GM12878 (cell line): ENCODE data around the gene PRRG3. TPM values are rescaled to one million over a fixed set of nuclear protein-coding genes. Genes with fewer than 3 reads are reported as not detected.

Source experiments
- ATAC-seq: fragments of 200-7000 bp; cut with Tn5 transposase; 3 replicates; pipeline ENCODE4 v1.9.1; 2020; ENCODE audit warnings: mild to moderate bottlenecking, moderate library complexity
- BruUV-seq: library from RNA; stranded (reverse); fragments of 400-500 nt; replicated peaks from 2 replicates; lab custom pipeline; 2021; lab: Mats Ljungman, UMichigan
- CTCF ChIA-PET: fragments of 300-600 bp; sonication (Branson Sonifier 250); formaldehyde crosslinking; extraction: SDS; loops from one replicate; lab custom pipeline; 2021; ENCODE audit warnings: inconsistent platforms; lab: Yijun Ruan, JAX
- POLR2A ChIA-PET: fragments of 350-600 bp; formaldehyde crosslinking; extraction: SDS; loops from one replicate; lab custom pipeline; 2021; ENCODE audit warnings: inconsistent platforms; lab: Charles Lee
- RAD21 ChIA-PET: fragments of 300-600 bp; sonication (Branson Sonifier 250); formaldehyde crosslinking; loops from one replicate; lab custom pipeline; 2023; ENCODE audit warnings: antibody characterized with exemption; ENCODE audit not compliant: unreplicated experiment; lab: Charles Lee
- SMC1A ChIA-PET: fragments of 300-600 bp; sonication (Branson Sonifier 250); formaldehyde crosslinking; loops from one replicate; lab custom pipeline; 2023; ENCODE audit not compliant: unreplicated experiment, uncharacterized antibody; lab: Charles Lee
- DNase-seq: peaks from one replicate; pipeline ENCODE4 v3.0.0-alpha.2; 2011; ENCODE audit warnings: low read depth, low spot score
- FAIRE-seq: peaks from 3 replicates; lab custom pipeline; 2011; peaks lifted over from hg19 to GRCh38; lab: Jason Lieb, UNC
- H2AFZ ChIP-seq: 2 replicates; pipeline ENCODE4 v1.6.0; 2011; ENCODE audit warnings: low read depth, low read length, control low read depth; ENCODE audit not compliant: control insufficient read depth
- H3K27ac ChIP-seq: 2 replicates; pipeline ENCODE4 v1.5.1; 2011; ENCODE audit warnings: control low read depth; ENCODE audit not compliant: control insufficient read depth, insufficient read depth
- H3K27me3 ChIP-seq, 2 experiments: replicated peaks in 1 of 2; 2 replicates each; pipeline versions ENCODE4 v1.6.0 to v1.6.1; 2011; ENCODE audit warnings: low read length in 1 of 2; ENCODE audit not compliant: control insufficient read depth in 2 of 2, insufficient read depth in 2 of 2
- H3K36me3 ChIP-seq, 2 experiments: 2 replicates each; pipeline ENCODE4 v1.5.1; 2011; ENCODE audit warnings: low read length in 1 of 2; ENCODE audit not compliant: control insufficient read depth in 2 of 2, insufficient read depth in 2 of 2
- H3K4me1 ChIP-seq: 2 replicates; pipeline ENCODE4 v1.6.1; 2011; ENCODE audit warnings: mild to moderate bottlenecking, low read length, moderate library complexity, mixed read lengths; ENCODE audit not compliant: control insufficient read depth, insufficient read depth
- H3K4me2 ChIP-seq: 2 replicates; pipeline ENCODE4 v1.6.0; 2011; ENCODE audit warnings: control low read depth; ENCODE audit not compliant: control insufficient read depth, insufficient read depth
- H3K4me3 ChIP-seq: fragments of 200-600 bp; sonication (generic); 2 replicates; pipeline ENCODE4 v1.5.1; 2016
- H3K79me2 ChIP-seq: 2 replicates; pipeline ENCODE4 v1.6.0; 2011; ENCODE audit warnings: low read length; ENCODE audit not compliant: control insufficient read depth, insufficient read depth
- H3K9ac ChIP-seq: 2 replicates; pipeline ENCODE4 v1.8.0; 2011; ENCODE audit warnings: low read length, control low read depth, mixed read lengths; ENCODE audit not compliant: control insufficient read depth, insufficient read depth
- H3K9me3 ChIP-seq: replicated peaks from 3 replicates; pipeline ENCODE4 v1.5.1; 2011; ENCODE audit warnings: mild to moderate bottlenecking, low read length; ENCODE audit not compliant: control insufficient read depth, insufficient read depth
- H4K20me1 ChIP-seq: 2 replicates; pipeline ENCODE4 v1.6.0; 2011; ENCODE audit not compliant: control insufficient read depth, insufficient read depth
- ATF7 ChIP-seq: fragments of 450-650 bp; IDR thresholded peaks from 2 replicates; pipeline ENCODE4 v1.6.1; 2016; ENCODE audit warnings: low read depth, mild to moderate bottlenecking
- BHLHE40 ChIP-seq, 2 experiments: fragments of 450-650 bp in 1 of 2; IDR thresholded peaks; 2 replicates each; pipeline ENCODE4 v1.6.1; 2011 to 2017; ENCODE audit warnings: low read depth in 2 of 2, borderline replicate concordance in 1 of 2, improper control_type of control experiment in 1 of 2, low read length in 1 of 2, mild to moderate bottlenecking in 1 of 2
- CBX5 ChIP-seq: sonication (generic); IDR thresholded peaks from 2 replicates; pipeline ENCODE4 v1.6.1; 2016; ENCODE audit warnings: low read depth, moderate library complexity, mild to moderate bottlenecking, inconsistent platforms
- CEBPB ChIP-seq, 2 experiments: fragments of 150-350 bp in 1 of 2; IDR thresholded peaks; 2 replicates each; pipeline ENCODE4 v1.6.1; 2012 to 2014; ENCODE audit warnings: low read depth in 2 of 2, low read length in 2 of 2, borderline replicate concordance in 1 of 2, inconsistent platforms in 1 of 2
- E4F1 ChIP-seq: fragments of 450-650 bp; IDR thresholded peaks from 2 replicates; pipeline ENCODE4 v1.6.1; 2018; ENCODE audit warnings: borderline replicate concordance, mild to moderate bottlenecking; ENCODE audit not compliant: partially characterized antibody
- MYC ChIP-seq: IDR thresholded peaks from 2 replicates; pipeline ENCODE4 v1.6.1; 2011; ENCODE audit warnings: mild to moderate bottlenecking, low read length, moderate library complexity, inconsistent platforms; ENCODE audit not compliant: insufficient read depth, insufficient replicate concordance, insufficient read length, severe bottlenecking
- NFXL1 ChIP-seq: fragments of 450-650 bp; IDR thresholded peaks from 2 replicates; pipeline ENCODE4 v1.6.1; 2017; ENCODE audit warnings: antibody characterized with exemption, mild to moderate bottlenecking, borderline replicate concordance
- POLR2AphosphoS2 ChIP-seq: IDR thresholded peaks from 2 replicates; pipeline ENCODE4 v1.6.1; 2011; ENCODE audit warnings: low read depth, mild to moderate bottlenecking, low read length, improper control_type of control experiment, moderate library complexity
- RAD51 ChIP-seq: fragments of 450-650 bp; IDR thresholded peaks from 2 replicates; pipeline ENCODE4 v1.6.1; 2016; ENCODE audit warnings: moderate library complexity, mild to moderate bottlenecking, inconsistent platforms
- SMARCA5 ChIP-seq: fragments of 450-650 bp; IDR thresholded peaks from 2 replicates; pipeline ENCODE4 v1.6.1; 2017; ENCODE audit warnings: mild to moderate bottlenecking
- SP1 ChIP-seq: IDR thresholded peaks from one replicate; pipeline ENCODE4 v1.6.1; 2011; ENCODE audit warnings: low read depth, low read length
- SREBF2 ChIP-seq: IDR thresholded peaks from 2 replicates; pipeline ENCODE4 v1.6.1; 2012; ENCODE audit warnings: mild to moderate bottlenecking, low read length
- TCF12 ChIP-seq: IDR thresholded peaks from 2 replicates; pipeline ENCODE4 v1.6.1; 2011; ENCODE audit warnings: low read depth, mild to moderate bottlenecking, low read length
- USF1 ChIP-seq: IDR thresholded peaks from 2 replicates; pipeline ENCODE4 v1.6.1; 2011; ENCODE audit warnings: borderline replicate concordance, low read depth, mild to moderate bottlenecking, moderate library complexity, mixed read lengths, low read length; ENCODE audit not compliant: insufficient read depth; ENCODE audit errors: extremely low read length
- ZZZ3 ChIP-seq: IDR thresholded peaks from 2 replicates; pipeline ENCODE4 v1.6.1; 2011; ENCODE audit warnings: low read depth; ENCODE audit not compliant: control insufficient read depth, insufficient read length
- WGBS: methylation state at CpG from one replicate; pipeline ENCODE4 v1.1.6; 2016; ENCODE audit warnings: low lambda C conversion rate; ENCODE audit not compliant: insufficient replicate concordance, insufficient coverage; ENCODE audit errors: missing lambda C conversion rate; 5-methylcytosine and 5-hydroxymethylcytosine counted together
- in situ Hi-C: fragments of 300-500 bp; cut with MboI; formaldehyde crosslinking; loops from 9 replicates; pipeline ENCODE4 v1.14.3; 2018; ENCODE audit warnings: mixed read lengths
- intact Hi-C: fragments of 100-400 bp; cut with micrococcal nuclease; formaldehyde crosslinking; loops from one replicate; pipeline ENCODE4 v1.14.2; 2022; ENCODE audit not compliant: unreplicated experiment
- polyA plus RNA-seq, 11 experiments: library from polyadenylated mRNA; depleted of rRNA in 4 of 11; unstranded in 6 of 11; stranded (reverse) in 5 of 11; fragments of >200 nt; fragmentation: Nextera tagmentation in 4 of 11; fragmentation: Illumina TruSeq in 1 of 11; extraction: Ambion mirVana in 4 of 11; extraction: Trizol in 1 of 11; gene quantifications; 1 replicate in 1 of 11; 2 replicates in 10 of 11; pipeline versions ENCODE4 v1.2.1 to v1.2.3, GENCODE V29; 2011 to 2016; ENCODE audit warnings: inconsistent platforms in 2 of 11, missing spikeins in 2 of 11, low read depth in 1 of 11
- total RNA-seq, 4 experiments: library from RNA; depleted of rRNA in 3 of 4; stranded (reverse); fragments of >200 nt in 3 of 4; fragmentation: Illumina TruSeq in 1 of 4; extraction: Trizol in 1 of 4; gene quantifications; 2 replicates each; pipeline versions ENCODE4 v1.2.1 to v1.2.3, GENCODE V29; 2013 to 2021
- TF ChIP-seq, protein P1 (sequence below): fragments of 150-350 bp; IDR thresholded peaks from 2 replicates; pipeline ENCODE4 v1.6.1; 2014; ENCODE audit warnings: mild to moderate bottlenecking, low read depth, low read length
- TF ChIP-seq, protein P2 (sequence below): fragments of 150-350 bp; IDR thresholded peaks from 2 replicates; pipeline ENCODE4 v1.6.1; 2016; ENCODE audit warnings: low read depth, low read length

PRRG3 gene
- total and polyA plus RNA-seq, 10 of the 15 experiments (the other 5 are each of a cell fraction or from before 2014, with no cell fraction given): under 0.01 TPM; not detected in 9

DNA sequence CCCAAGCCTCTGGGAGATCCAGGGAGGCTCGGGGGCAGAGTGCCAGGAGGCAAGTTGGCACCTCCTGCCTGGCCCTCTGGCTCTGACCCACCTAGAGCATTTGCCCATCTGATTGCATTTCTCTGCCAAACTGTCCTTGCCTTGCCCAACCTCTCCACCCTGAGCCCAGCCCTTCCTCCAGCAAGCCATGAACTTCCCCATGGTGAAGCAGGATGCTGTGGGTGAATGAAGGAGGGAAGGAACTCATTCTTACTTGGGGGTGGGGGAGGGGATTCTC is 30.0 kb downstream of the PRRG3 start:
- Histone ChIP-seq H3K79me2 (no peaks in the 10 kb centered on the region), H3K4me2 (no peak overlapping the region), H3K9me3 (no peaks in the 10 kb centered on the region), H3K27me3 (no peaks in the 10 kb centered on the region), H3K4me1 (no peaks in the 10 kb centered on the region), H3K4me3 (no peak overlapping the region), H3K36me3 (no peaks in the 10 kb centered on the region), H3K9ac (no peak overlapping the region), H3K27ac (no peak overlapping the region), H2AFZ (no peak overlapping the region), H4K20me1 (no peaks in the 10 kb centered on the region)
- ATAC-seq: no peak
- in situ Hi-C loops: no loop called here
- RAD21 ChIA-PET: no interaction called here
- CTCF ChIA-PET: no interaction called here
- SMC1A ChIA-PET: no interaction called here
- BruUV-seq: no TSS peak
- DNase-seq: no peak
- intact Hi-C loops: no loop called here
- POLR2A ChIA-PET: no interaction called here
- FAIRE-seq: no peak
- WGBS: 0% methylated on average over 1 of the region's 1 CpG
- TF ChIP-seq ATF7 (no peak), BHLHE40 (IDR thresholded peaks at IDR 0.05; ENCODE audit: borderline replicate concordance in 1 of 2, low read depth in 2 of 2, low read length in 1 of 2) (no peak), MYC (no peak), NFXL1 (no peak), E4F1 (no peak), USF1 (no peak), SMARCA5 (no peak), CEBPB (IDR thresholded peaks at IDR 0.05; ENCODE audit: borderline replicate concordance in 1 of 2, low read depth in 2 of 2, low read length in 2 of 2) (no peak), SREBF2 (no peak), TCF12 (no peak), POLR2AphosphoS2 (no peak), CBX5 (no peak), ZZZ3 (no peak), SP1 (no peak), RAD51 (no peak)
- TF ChIP-seq, protein P1, sequence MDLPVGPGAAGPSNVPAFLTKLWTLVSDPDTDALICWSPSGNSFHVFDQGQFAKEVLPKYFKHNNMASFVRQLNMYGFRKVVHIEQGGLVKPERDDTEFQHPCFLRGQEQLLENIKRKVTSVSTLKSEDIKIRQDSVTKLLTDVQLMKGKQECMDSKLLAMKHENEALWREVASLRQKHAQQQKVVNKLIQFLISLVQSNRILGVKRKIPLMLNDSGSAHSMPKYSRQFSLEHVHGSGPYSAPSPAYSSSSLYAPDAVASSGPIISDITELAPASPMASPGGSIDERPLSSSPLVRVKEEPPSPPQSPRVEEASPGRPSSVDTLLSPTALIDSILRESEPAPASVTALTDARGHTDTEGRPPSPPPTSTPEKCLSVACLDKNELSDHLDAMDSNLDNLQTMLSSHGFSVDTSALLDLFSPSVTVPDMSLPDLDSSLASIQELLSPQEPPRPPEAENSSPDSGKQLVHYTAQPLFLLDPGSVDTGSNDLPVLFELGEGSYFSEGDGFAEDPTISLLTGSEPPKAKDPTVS: no peak
- TF ChIP-seq, protein P2, sequence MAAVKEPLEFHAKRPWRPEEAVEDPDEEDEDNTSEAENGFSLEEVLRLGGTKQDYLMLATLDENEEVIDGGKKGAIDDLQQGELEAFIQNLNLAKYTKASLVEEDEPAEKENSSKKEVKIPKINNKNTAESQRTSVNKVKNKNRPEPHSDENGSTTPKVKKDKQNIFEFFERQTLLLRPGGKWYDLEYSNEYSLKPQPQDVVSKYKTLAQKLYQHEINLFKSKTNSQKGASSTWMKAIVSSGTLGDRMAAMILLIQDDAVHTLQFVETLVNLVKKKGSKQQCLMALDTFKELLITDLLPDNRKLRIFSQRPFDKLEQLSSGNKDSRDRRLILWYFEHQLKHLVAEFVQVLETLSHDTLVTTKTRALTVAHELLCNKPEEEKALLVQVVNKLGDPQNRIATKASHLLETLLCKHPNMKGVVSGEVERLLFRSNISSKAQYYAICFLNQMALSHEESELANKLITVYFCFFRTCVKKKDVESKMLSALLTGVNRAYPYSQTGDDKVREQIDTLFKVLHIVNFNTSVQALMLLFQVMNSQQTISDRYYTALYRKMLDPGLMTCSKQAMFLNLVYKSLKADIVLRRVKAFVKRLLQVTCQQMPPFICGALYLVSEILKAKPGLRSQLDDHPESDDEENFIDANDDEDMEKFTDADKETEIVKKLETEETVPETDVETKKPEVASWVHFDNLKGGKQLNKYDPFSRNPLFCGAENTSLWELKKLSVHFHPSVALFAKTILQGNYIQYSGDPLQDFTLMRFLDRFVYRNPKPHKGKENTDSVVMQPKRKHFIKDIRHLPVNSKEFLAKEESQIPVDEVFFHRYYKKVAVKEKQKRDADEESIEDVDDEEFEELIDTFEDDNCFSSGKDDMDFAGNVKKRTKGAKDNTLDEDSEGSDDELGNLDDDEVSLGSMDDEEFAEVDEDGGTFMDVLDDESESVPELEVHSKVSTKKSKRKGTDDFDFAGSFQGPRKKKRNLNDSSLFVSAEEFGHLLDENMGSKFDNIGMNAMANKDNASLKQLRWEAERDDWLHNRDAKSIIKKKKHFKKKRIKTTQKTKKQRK: no peak
